Measurements from ENCODE around the gene LDB2.

Gene LDB2

GRCh38 chr4:16692524-16692923 lies 205.9 kb downstream of the LDB2 start:
- DNase-seq (ENCODE audit: low read depth) = no peak
- no peak for TF ChIP-seq CTCF (IDR thresholded peaks at IDR 0.05; ENCODE audit: low read depth, low read length, missing control alignments)

GRCh38 chr4:16692046-16692445 lies 206.4 kb downstream of the LDB2 start:
- no peak for DNase-seq (ENCODE audit: low read depth)
- H3K4me3 ChIP-seq (ENCODE audit: low read depth, low read length) = no peak overlapping the region
- no peak for TF ChIP-seq CTCF (IDR thresholded peaks at IDR 0.05; ENCODE audit: low read depth, low read length, missing control alignments)

More at GRCh38 chr4:16692524-16692923, 205.9 kb downstream of the LDB2 start:
- H3K4me3 ChIP-seq (ENCODE audit: low read depth, low read length) = no peak overlapping the region

- H3K4me3 ChIP-seq (ENCODE audit: low read depth, low read length) = no peak overlapping the region
- no peak for TF ChIP-seq CTCF (IDR thresholded peaks at IDR 0.05; ENCODE audit: low read depth, low read length, missing control alignments)
- DNase-seq (ENCODE audit: low read depth) = no peak
These were observed 207.0 kb downstream of the LDB2 start for GRCh38 chr4:16691450-16691849.

GRCh38 chr4:16687845-16688244 lies 210.6 kb downstream of the LDB2 start:
- no peak overlapping the region for H3K4me3 ChIP-seq (ENCODE audit: low read depth, low read length)
- no peak for DNase-seq (ENCODE audit: low read depth)
- TF ChIP-seq CTCF (IDR thresholded peaks at IDR 0.05; ENCODE audit: low read depth, low read length, missing control alignments) = no peak

- DNase-seq (ENCODE audit: low read depth) = no peak
- no peak overlapping the region for H3K4me3 ChIP-seq (ENCODE audit: low read depth, low read length)
- TF ChIP-seq CTCF (IDR thresholded peaks at IDR 0.05; ENCODE audit: low read depth, low read length, missing control alignments) = no peak
These were observed 211.4 kb downstream of the LDB2 start for GRCh38 chr4:16687011-16687410.

GRCh38 chr4:16686195-16686594 lies 212.2 kb downstream of the LDB2 start:
- no peak for TF ChIP-seq CTCF (IDR thresholded peaks at IDR 0.05; ENCODE audit: low read depth, low read length, missing control alignments)
- DNase-seq (ENCODE audit: low read depth) = no peak
- no peak overlapping the region for H3K4me3 ChIP-seq (ENCODE audit: low read depth, low read length)

GRCh38 chr4:16685536-16685935 lies 212.9 kb downstream of the LDB2 start:
- no peak for TF ChIP-seq CTCF (IDR thresholded peaks at IDR 0.05; ENCODE audit: low read depth, low read length, missing control alignments)
- DNase-seq (ENCODE audit: low read depth) = no peak
- no peak overlapping the region for H3K4me3 ChIP-seq (ENCODE audit: low read depth, low read length)
